MM.1S (cell line): Measurements from ENCODE around the gene CREB3L2.

ENCODE experiments used
- DNase-seq: peaks from one replicate; pipeline ENCODE4 v3.0.0-alpha.2; 2015
- H2AFZ ChIP-seq: fragments of 300-600 bp; sonication (generic); 2 replicates; pipeline ENCODE4 v1.6.0; 2016; ENCODE audit warnings: antibody characterized with exemption, low read length
- H3F3A ChIP-seq: fragments of 300-600 bp; sonication (generic); 2 replicates; pipeline ENCODE4 v1.6.1; 2016; ENCODE audit warnings: mild to moderate bottlenecking, antibody characterized with exemption, low read length, moderate library complexity, mixed read lengths; ENCODE audit not compliant: insufficient read depth
- H3K27ac ChIP-seq: fragments of 300-600 bp; sonication (generic); 2 replicates; pipeline ENCODE4 v1.5.1; 2016; ENCODE audit warnings: mild to moderate bottlenecking, low read length
- H3K27me3 ChIP-seq: fragments of 300-600 bp; sonication (generic); replicated peaks from 2 replicates; pipeline ENCODE4 v1.6.0; 2016; ENCODE audit warnings: low read length; ENCODE audit not compliant: insufficient read depth
- H3K36me3 ChIP-seq: fragments of 300-600 bp; sonication (generic); replicated peaks from 2 replicates; pipeline ENCODE4 v1.6.1; 2016; ENCODE audit warnings: mild to moderate bottlenecking, low read length, mixed read lengths; ENCODE audit not compliant: insufficient read depth
- H3K4me1 ChIP-seq: fragments of 300-600 bp; sonication (generic); 2 replicates; pipeline ENCODE4 v1.6.1; 2016; ENCODE audit warnings: low read length, mixed read lengths
- H3K4me2 ChIP-seq: fragments of 300-600 bp; sonication (generic); 2 replicates; pipeline ENCODE4 v1.6.0; 2016; ENCODE audit warnings: low read depth, low read length
- H3K4me3 ChIP-seq: fragments of 300-600 bp; sonication (generic); 2 replicates; pipeline ENCODE4 v1.5.1; 2016; ENCODE audit warnings: low read length, mixed read lengths
- H3K79me2 ChIP-seq: fragments of 300-600 bp; sonication (generic); 2 replicates; pipeline ENCODE4 v1.6.1; 2016; ENCODE audit warnings: mixed run types, low read length, mixed read lengths
- H3K9ac ChIP-seq: fragments of 300-600 bp; sonication (generic); 2 replicates; pipeline ENCODE4 v1.6.1; 2016; ENCODE audit warnings: low read length, mixed read lengths
- H3K9me2 ChIP-seq: fragments of 300-600 bp; sonication (generic); replicated peaks from 2 replicates; pipeline ENCODE4 v1.6.1; 2016; ENCODE audit warnings: mild to moderate bottlenecking, low read length, mixed read lengths; ENCODE audit not compliant: insufficient read depth
- H3K9me3 ChIP-seq: fragments of 300-600 bp; sonication (generic); replicated peaks from 2 replicates; pipeline ENCODE4 v1.6.1; 2016; ENCODE audit warnings: mild to moderate bottlenecking, low read length, mixed read lengths; ENCODE audit not compliant: insufficient read depth
- H4K20me1 ChIP-seq: fragments of 300-600 bp; sonication (generic); 2 replicates; pipeline ENCODE4 v1.6.1; 2016; ENCODE audit warnings: mild to moderate bottlenecking, low read length, moderate library complexity, mixed read lengths; ENCODE audit not compliant: insufficient read depth
- EZH2 ChIP-seq: fragments of 300-600 bp; sonication (generic); optimal IDR thresholded peaks from 2 replicates; pipeline ENCODE3; 2017; ENCODE audit warnings: low read depth, mild to moderate bottlenecking, antibody characterized with exemption, low read length, mixed read lengths
- EZH2phosphoT487 ChIP-seq: fragments of 300-600 bp; sonication (generic); IDR thresholded peaks from 2 replicates; pipeline ENCODE4 v1.6.1; 2018; ENCODE audit warnings: antibody characterized with exemption, low read length
- TF ChIP-seq, protein P1 (sequence below): fragments of 300-600 bp; sonication (generic); IDR thresholded peaks from 2 replicates; pipeline ENCODE4 v1.5.1; 2016; ENCODE audit warnings: antibody characterized with exemption, low read length, mixed read lengths

Gene CREB3L2

GRCh38 chr7:137975221-137975620 lies 26.7 kb downstream of the CREB3L2 start:
- Histone ChIP-seq H3F3A (no peaks in the 10 kb centered on the region), H3K27me3 (no peaks in the 10 kb centered on the region), H3K9me3 (no peaks in the 10 kb centered on the region), H3K4me2 (no peak overlapping the region), H2AFZ (no peak overlapping the region), H4K20me1 (peaks cover 8% of the 10 kb centered on the region; the same call in 1 of the 2 replicates), H3K27ac (no peak overlapping the region), H3K9ac (no peak overlapping the region), H3K79me2 (peaks cover 95% of the 10 kb centered on the region), H3K4me3 (no peak overlapping the region), H3K36me3 (peaks cover 4% of the 10 kb centered on the region; the same call in 1 of the 2 replicates), H3K4me1 (peaks cover 6% of the 10 kb centered on the region), H3K9me2 (no peaks in the 10 kb centered on the region)
- TF ChIP-seq EZH2 (no peak), EZH2phosphoT487 (no peak)
- TF ChIP-seq, protein P1, sequence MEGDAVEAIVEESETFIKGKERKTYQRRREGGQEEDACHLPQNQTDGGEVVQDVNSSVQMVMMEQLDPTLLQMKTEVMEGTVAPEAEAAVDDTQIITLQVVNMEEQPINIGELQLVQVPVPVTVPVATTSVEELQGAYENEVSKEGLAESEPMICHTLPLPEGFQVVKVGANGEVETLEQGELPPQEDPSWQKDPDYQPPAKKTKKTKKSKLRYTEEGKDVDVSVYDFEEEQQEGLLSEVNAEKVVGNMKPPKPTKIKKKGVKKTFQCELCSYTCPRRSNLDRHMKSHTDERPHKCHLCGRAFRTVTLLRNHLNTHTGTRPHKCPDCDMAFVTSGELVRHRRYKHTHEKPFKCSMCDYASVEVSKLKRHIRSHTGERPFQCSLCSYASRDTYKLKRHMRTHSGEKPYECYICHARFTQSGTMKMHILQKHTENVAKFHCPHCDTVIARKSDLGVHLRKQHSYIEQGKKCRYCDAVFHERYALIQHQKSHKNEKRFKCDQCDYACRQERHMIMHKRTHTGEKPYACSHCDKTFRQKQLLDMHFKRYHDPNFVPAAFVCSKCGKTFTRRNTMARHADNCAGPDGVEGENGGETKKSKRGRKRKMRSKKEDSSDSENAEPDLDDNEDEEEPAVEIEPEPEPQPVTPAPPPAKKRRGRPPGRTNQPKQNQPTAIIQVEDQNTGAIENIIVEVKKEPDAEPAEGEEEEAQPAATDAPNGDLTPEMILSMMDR = no peak
- no peak for DNase-seq

DNA sequence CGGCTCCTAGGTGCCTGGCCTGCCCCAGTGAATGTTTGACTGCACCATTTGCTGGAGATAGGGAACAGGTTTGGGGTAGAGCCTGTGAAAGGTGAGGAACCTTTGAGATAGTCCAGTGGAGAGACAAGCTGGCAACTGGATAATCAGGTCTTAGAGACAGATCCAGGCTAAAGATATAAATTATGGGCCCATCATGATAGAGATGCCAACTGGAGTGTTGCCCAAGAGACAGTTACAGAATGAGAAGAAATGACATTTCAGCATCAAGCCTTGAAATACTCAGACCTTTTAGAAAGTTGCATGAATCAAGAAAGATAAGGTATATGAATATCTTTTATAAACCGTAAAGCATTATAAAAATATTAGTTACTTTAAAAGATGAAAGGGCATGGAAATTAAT lies 27.1 kb downstream of the CREB3L2 start:
- DNase-seq = no peak
- peaks cover 2% of the 10 kb centered on the region; the same call in 1 of the 2 replicates for H3K36me3 ChIP-seq
- H3K4me2 ChIP-seq = no peak overlapping the region
- H3K9me3 ChIP-seq = no peaks in the 10 kb centered on the region
- TF ChIP-seq, protein P1 = no peak
- no peak for TF ChIP-seq EZH2phosphoT487
- TF ChIP-seq EZH2 = no peak
- no peak overlapping the region for H3K9ac ChIP-seq
- peaks cover 2% of the 10 kb centered on the region for H3K4me1 ChIP-seq
- no peak overlapping the region for H2AFZ ChIP-seq
- peaks cover 8% of the 10 kb centered on the region; the same call in 1 of the 2 replicates for H4K20me1 ChIP-seq
- no peak overlapping the region for H3K4me3 ChIP-seq
- no peaks in the 10 kb centered on the region for H3F3A ChIP-seq
- no peak overlapping the region for H3K27ac ChIP-seq
- peaks cover 95% of the 10 kb centered on the region for H3K79me2 ChIP-seq
- H3K27me3 ChIP-seq = no peaks in the 10 kb centered on the region
- H3K9me2 ChIP-seq = no peaks in the 10 kb centered on the region

- no peaks in the 10 kb centered on the region for H3K36me3 ChIP-seq
- H3K9me2 ChIP-seq = no peaks in the 10 kb centered on the region
- TF ChIP-seq EZH2 = no peak
- TF ChIP-seq, protein P1 = no peak
- no peak for TF ChIP-seq EZH2phosphoT487
- no peak overlapping the region for H2AFZ ChIP-seq
- H3F3A ChIP-seq = no peaks in the 10 kb centered on the region
- no peak overlapping the region for H3K27ac ChIP-seq
- no peaks in the 10 kb centered on the region for H3K9me3 ChIP-seq
- peaks cover 95% of the 10 kb centered on the region for H3K79me2 ChIP-seq
- H3K4me3 ChIP-seq = no peak overlapping the region
- no peak overlapping the region for H3K4me2 ChIP-seq
- H3K4me1 ChIP-seq = no peaks in the 10 kb centered on the region
- DNase-seq = no peak
- H3K9ac ChIP-seq = no peak overlapping the region
- H3K27me3 ChIP-seq = no peaks in the 10 kb centered on the region
- peaks cover 8% of the 10 kb centered on the region; the same call in 1 of the 2 replicates for H4K20me1 ChIP-seq
These were observed 31.5 kb downstream of the CREB3L2 start for GRCh38 chr7:137970253-137970975.
